Parathyroid adenoma (tissue), 2 donors: ENCODE measurements around the gene ZNF629.
A peak's percentile ranks its signal among the peaks of the same experiment; 100 is the strongest.

Experiments used
- H2AFZ ChIP-seq: fragments of 300-600 bp; sonication (generic); one replicate; pipeline ENCODE4 v1.7.0; 2017; ENCODE audit warnings: antibody characterized with exemption, mild to moderate bottlenecking
- H3K27ac ChIP-seq: fragments of 300-600 bp; sonication (generic); one replicate; pipeline ENCODE4 v1.7.0; 2017
- H3K27me3 ChIP-seq: fragments of 300-600 bp; sonication (generic); one replicate; pipeline ENCODE4 v1.7.0; 2017; ENCODE audit warnings: low read length; ENCODE audit not compliant: control insufficient read depth, insufficient read depth
- H3K36me3 ChIP-seq: fragments of 300-600 bp; sonication (generic); one replicate; pipeline ENCODE4 v1.7.0; 2017; ENCODE audit warnings: low read length; ENCODE audit not compliant: control insufficient read depth, insufficient read depth
- H3K4me1 ChIP-seq: fragments of 300-600 bp; sonication (generic); one replicate; pipeline ENCODE4 v1.7.0; 2017; ENCODE audit warnings: control low read depth
- H3K4me2 ChIP-seq: fragments of 300-600 bp; sonication (generic); one replicate; pipeline ENCODE4 v1.7.0; 2017; ENCODE audit warnings: low read length
- H3K4me3 ChIP-seq: fragments of 300-600 bp; sonication (generic); one replicate; pipeline ENCODE4 v1.7.0; 2017; ENCODE audit warnings: low read depth, low read length
- H3K79me2 ChIP-seq: fragments of 300-600 bp; sonication (generic); one replicate; pipeline ENCODE4 v1.7.0; 2017; ENCODE audit warnings: control low read depth
- H3K9ac ChIP-seq: fragments of 300-600 bp; sonication (generic); one replicate; pipeline ENCODE4 v1.7.0; 2017; ENCODE audit warnings: mild to moderate bottlenecking
- H3K9me3 ChIP-seq: fragments of 300-600 bp; sonication (generic); one replicate; pipeline ENCODE4 v1.7.0; 2017; ENCODE audit warnings: low read length; ENCODE audit not compliant: control insufficient read depth
- TF ChIP-seq, protein P1 (sequence below): fragments of 300-600 bp; sonication (generic); IDR thresholded peaks from one replicate; pipeline ENCODE4 v1.7.0; 2017; ENCODE audit warnings: antibody characterized with exemption, mild to moderate bottlenecking
- donor health status: primary hyperparathyroidism.

The ZNF629 gene

DNA sequence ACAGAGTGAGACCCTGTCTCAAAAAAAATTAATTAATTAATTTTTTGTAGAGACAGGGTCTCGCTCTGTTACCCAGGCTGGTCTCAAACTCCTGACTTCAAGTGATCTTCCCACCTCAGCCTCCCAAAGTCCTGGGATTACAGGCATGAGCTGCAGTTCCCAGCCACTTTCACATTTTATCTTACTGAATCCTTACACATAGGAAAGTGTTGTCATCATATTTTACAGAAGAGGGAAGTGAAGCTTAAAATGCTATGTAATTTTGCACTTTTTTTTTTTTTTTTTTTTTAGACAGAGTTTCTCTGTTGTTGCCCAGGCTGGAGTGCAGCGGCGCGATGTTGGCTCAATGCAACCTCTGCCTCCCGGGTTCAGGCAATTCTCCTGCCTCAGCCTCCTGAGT, 21.1 kb upstream of the ZNF629 start:
- H3K27ac ChIP-seq, result no peak overlapping the region
- TF ChIP-seq, protein P1, sequence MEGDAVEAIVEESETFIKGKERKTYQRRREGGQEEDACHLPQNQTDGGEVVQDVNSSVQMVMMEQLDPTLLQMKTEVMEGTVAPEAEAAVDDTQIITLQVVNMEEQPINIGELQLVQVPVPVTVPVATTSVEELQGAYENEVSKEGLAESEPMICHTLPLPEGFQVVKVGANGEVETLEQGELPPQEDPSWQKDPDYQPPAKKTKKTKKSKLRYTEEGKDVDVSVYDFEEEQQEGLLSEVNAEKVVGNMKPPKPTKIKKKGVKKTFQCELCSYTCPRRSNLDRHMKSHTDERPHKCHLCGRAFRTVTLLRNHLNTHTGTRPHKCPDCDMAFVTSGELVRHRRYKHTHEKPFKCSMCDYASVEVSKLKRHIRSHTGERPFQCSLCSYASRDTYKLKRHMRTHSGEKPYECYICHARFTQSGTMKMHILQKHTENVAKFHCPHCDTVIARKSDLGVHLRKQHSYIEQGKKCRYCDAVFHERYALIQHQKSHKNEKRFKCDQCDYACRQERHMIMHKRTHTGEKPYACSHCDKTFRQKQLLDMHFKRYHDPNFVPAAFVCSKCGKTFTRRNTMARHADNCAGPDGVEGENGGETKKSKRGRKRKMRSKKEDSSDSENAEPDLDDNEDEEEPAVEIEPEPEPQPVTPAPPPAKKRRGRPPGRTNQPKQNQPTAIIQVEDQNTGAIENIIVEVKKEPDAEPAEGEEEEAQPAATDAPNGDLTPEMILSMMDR, result no peak

DNA sequence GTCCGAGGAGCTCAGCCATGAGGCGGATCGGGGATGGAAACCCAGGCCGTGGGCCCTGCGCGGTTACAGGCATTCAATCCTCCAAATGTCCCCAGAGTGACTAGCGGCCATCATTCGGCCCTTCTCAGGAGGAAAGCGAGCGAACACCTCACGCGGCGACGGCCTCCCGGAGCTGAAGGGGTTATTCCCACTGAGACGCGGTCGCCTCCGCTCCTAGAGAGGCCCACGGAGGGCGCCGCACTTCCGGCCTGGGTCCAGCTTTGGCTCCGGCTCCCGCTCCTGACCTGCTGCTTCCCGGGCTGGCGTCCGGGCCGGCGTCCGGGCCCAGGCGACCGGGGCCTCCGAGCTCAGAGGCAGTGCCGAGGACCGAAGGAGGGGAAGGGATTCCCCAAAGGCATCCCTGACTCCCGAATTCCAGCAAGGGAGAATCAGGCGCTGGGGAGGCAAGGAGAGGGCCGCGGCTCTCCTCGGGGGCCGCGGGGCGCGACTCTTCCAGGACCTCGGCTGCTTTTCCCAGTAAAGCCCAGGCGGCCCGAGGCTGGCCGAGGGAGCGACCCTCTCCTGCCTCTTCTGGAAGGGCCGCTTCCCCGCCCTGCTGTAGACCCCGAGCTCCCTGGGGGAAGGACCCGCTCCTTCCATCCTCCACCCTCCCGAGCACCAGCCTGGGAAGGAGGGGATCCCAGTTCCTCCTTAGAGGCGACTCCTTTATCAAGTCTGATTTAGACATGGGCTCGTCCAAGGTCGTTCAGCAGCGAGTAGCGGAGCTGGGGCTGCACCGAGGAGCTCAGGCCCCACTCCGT, 18.6 kb upstream of the ZNF629 start:
- Histone ChIP-seq H3K4me1 (peaks cover 9% of the 10 kb centered on the region), H3K9ac (peak overlapping the region; percentile 67), H3K27ac (peak overlapping the region; percentile 90), H3K79me2 (no peaks in the 10 kb centered on the region), H3K9me3 (no peaks in the 10 kb centered on the region), H3K27me3 (no peaks in the 10 kb centered on the region), H3K4me3 (peak overlapping the region; percentile 90), H3K4me2 (peak overlapping the region; percentile 87), H3K36me3 (no peaks in the 10 kb centered on the region), H2AFZ (peak overlapping the region; percentile 100)
- TF ChIP-seq, protein P1, result peak; percentile 29

More for the DNA sequence above, 21.1 kb upstream of the ZNF629 start:
- H3K4me3 ChIP-seq, result no peak overlapping the region
- no peak overlapping the region for H3K9ac ChIP-seq
- peaks cover 9% of the 10 kb centered on the region for H3K4me1 ChIP-seq
- no peaks in the 10 kb centered on the region for H3K36me3 ChIP-seq
- no peaks in the 10 kb centered on the region for H3K9me3 ChIP-seq
- no peak overlapping the region for H2AFZ ChIP-seq
- H3K4me2 ChIP-seq, result no peak overlapping the region
- H3K79me2 ChIP-seq, result no peaks in the 10 kb centered on the region
- H3K27me3 ChIP-seq, result no peaks in the 10 kb centered on the region

- TF ChIP-seq, protein P1, result no peak
- Histone ChIP-seq H3K27ac (peak overlapping the region; percentile 90), H3K4me1 (peaks cover 9% of the 10 kb centered on the region), H2AFZ (peak overlapping the region; percentile 100), H3K36me3 (no peaks in the 10 kb centered on the region), H3K79me2 (no peaks in the 10 kb centered on the region), H3K9me3 (no peaks in the 10 kb centered on the region), H3K9ac (peak overlapping the region; percentile 67), H3K27me3 (no peaks in the 10 kb centered on the region), H3K4me2 (peak overlapping the region; percentile 87), H3K4me3 (peak overlapping the region; percentile 90)
Measured at GRCh38 chr16:30805056-30805369, 18.0 kb upstream of the ZNF629 start.

DNA sequence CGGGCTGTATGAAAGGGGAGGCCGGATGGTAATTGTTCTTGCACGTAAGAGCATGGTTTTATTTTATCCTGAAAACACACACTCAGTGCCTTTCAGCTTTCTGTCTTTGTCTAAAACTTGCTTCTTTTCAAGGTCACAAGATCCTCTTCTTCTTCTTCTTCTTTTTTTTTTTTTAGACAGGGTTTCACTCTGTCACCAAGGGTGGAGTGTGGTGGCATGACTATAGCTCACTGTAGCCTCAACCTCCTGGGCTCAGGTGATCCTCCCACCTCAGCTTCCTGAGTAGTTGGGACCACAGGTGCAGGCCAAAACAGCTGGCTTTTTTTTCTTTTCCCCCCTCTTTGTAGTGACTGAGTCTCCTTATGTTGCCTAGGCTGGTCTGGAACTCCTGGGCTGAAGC, 15.9 kb upstream of the ZNF629 start:
- TF ChIP-seq, protein P1, result no peak
- Histone ChIP-seq H3K4me3 (no peak overlapping the region), H2AFZ (peak overlapping the region; percentile 29), H3K27me3 (no peaks in the 10 kb centered on the region), H3K36me3 (no peaks in the 10 kb centered on the region), H3K4me1 (peaks cover 9% of the 10 kb centered on the region), H3K9me3 (no peaks in the 10 kb centered on the region), H3K79me2 (no peaks in the 10 kb centered on the region), H3K27ac (no peak overlapping the region), H3K4me2 (no peak overlapping the region), H3K9ac (no peak overlapping the region)
